H1 (cell line): ENCODE data around the gene ZSCAN5A. TPM values are rescaled to one million over a fixed set of nuclear protein-coding genes. Genes with fewer than 3 reads are reported as not detected.

ENCODE experiments used
- CTCF ChIA-PET: fragments of 300-600 bp; sonication (Branson Sonifier 250); formaldehyde crosslinking; loops from one replicate; lab custom pipeline; 2021; ENCODE audit not compliant: partially characterized antibody; lab: Charles Lee
- POLR2A ChIA-PET: fragments of 300-600 bp; sonication (Branson Sonifier 250); formaldehyde crosslinking; loops from one replicate; lab custom pipeline; 2021; ENCODE audit warnings: inconsistent platforms; ENCODE audit not compliant: partially characterized antibody; lab: Charles Lee
- DNase-seq, 2 experiments: peaks; one replicate each; pipeline versions ENCODE4 v3.0.0 to v3.0.0-alpha.2; 2010 to 2022; ENCODE audit warnings: low spot score in 2 of 2, low read depth in 1 of 2, mixed read lengths in 1 of 2
- FAIRE-seq: peaks from 2 replicates; lab custom pipeline; 2011; peaks lifted over from hg19 to GRCh38; lab: Jason Lieb, UNC
- H2AFZ ChIP-seq: 2 replicates; pipeline ENCODE4 v1.8.1; 2012; ENCODE audit warnings: low read length, inconsistent platforms
- H2AK5ac ChIP-seq: 2 replicates; pipeline ENCODE4 v1.6.1; 2013; ENCODE audit warnings: low read depth, low read length
- H2BK120ac ChIP-seq: replicated peaks from 2 replicates; pipeline ENCODE3; 2013; ENCODE audit warnings: low read depth, low read length, inconsistent platforms
- H2BK12ac ChIP-seq: 2 replicates; pipeline ENCODE4 v1.6.1; 2013; ENCODE audit warnings: low read depth, low read length
- H2BK15ac ChIP-seq: 2 replicates; pipeline ENCODE4 v1.6.1; 2013; ENCODE audit warnings: low read length
- H2BK20ac ChIP-seq: 2 replicates; pipeline ENCODE4 v1.6.1; 2013; ENCODE audit warnings: low read length
- H2BK5ac ChIP-seq: 2 replicates; pipeline ENCODE4 v1.6.1; 2013; ENCODE audit warnings: low read depth, low read length
- H3K14ac ChIP-seq: 2 replicates; pipeline ENCODE4 v1.6.1; 2013; ENCODE audit warnings: inconsistent platforms; ENCODE audit not compliant: insufficient read length
- H3K18ac ChIP-seq: 2 replicates; pipeline ENCODE4 v1.6.1; 2013; ENCODE audit warnings: low read length; ENCODE audit errors: extremely low read depth
- H3K23ac ChIP-seq: 2 replicates; pipeline ENCODE4 v1.6.1; 2013; ENCODE audit warnings: inconsistent platforms; ENCODE audit not compliant: insufficient read length
- H3K23me2 ChIP-seq: 2 replicates; pipeline ENCODE4 v1.6.1; 2013; ENCODE audit warnings: low read depth, low read length
- H3K27ac ChIP-seq: 2 replicates; pipeline ENCODE4 v1.6.1; 2011; ENCODE audit warnings: low read depth, low read length, inconsistent platforms
- H3K27me3 ChIP-seq, 4 experiments: replicated peaks in 1 of 4; 1 replicate in 1 of 4; 2 replicates in 3 of 4; pipeline versions ENCODE4 v1.6.1 to v1.8.1; 2011 to 2013; ENCODE audit warnings: low read length in 3 of 4, mild to moderate bottlenecking in 3 of 4, inconsistent platforms in 2 of 4, mixed read lengths in 2 of 4, moderate library complexity in 1 of 4; ENCODE audit not compliant: control insufficient read depth in 3 of 4, insufficient read depth in 3 of 4; ENCODE audit errors: extremely low read depth in 1 of 4
- H3K36me3 ChIP-seq, 4 experiments: 2 replicates each; pipeline versions ENCODE4 v1.6.1 to v1.8.1; 2011 to 2013; ENCODE audit warnings: mild to moderate bottlenecking in 4 of 4, low read length in 3 of 4, moderate library complexity in 2 of 4, control low read depth in 1 of 4, inconsistent platforms in 1 of 4; ENCODE audit not compliant: insufficient read depth in 4 of 4, control insufficient read depth in 2 of 4
- H3K4ac ChIP-seq: replicated peaks from 2 replicates; pipeline ENCODE3; 2013; ENCODE audit warnings: low read length, low read depth, mixed read lengths, inconsistent platforms; ENCODE audit not compliant: insufficient read length
- H3K4me1 ChIP-seq, 4 experiments: replicated peaks in 1 of 4; 1 replicate in 1 of 4; 2 replicates in 3 of 4; pipeline versions ENCODE4 v1.6.1 to v1.8.1; 2011 to 2013; ENCODE audit warnings: low read length in 3 of 4, inconsistent platforms in 2 of 4, mixed read lengths in 1 of 4; ENCODE audit not compliant: insufficient read depth in 4 of 4, control insufficient read depth in 3 of 4
- H3K4me2 ChIP-seq, 2 experiments: 2 replicates each; pipeline versions ENCODE4 v1.6.1 to v1.8.1; 2011 to 2013; ENCODE audit warnings: low read depth in 2 of 2, low read length in 2 of 2, control low read depth in 1 of 2, inconsistent platforms in 1 of 2, mild to moderate bottlenecking in 1 of 2; ENCODE audit not compliant: insufficient read depth in 1 of 2
- H3K4me3 ChIP-seq, 4 experiments: fragments of 200-600, 300-600 bp in 1 of 4; sonication (generic), shearing (Covaris generic), sonication (Bioruptor Twin) in 1 of 4; 2 replicates each; pipeline versions ENCODE4 v1.5.1 to v1.8.1; 2011 to 2016; ENCODE audit warnings: low read length in 4 of 4, low read depth in 3 of 4, control low read depth in 2 of 4, inconsistent platforms in 2 of 4, mild to moderate bottlenecking in 2 of 4, mixed read lengths in 1 of 4, moderate library complexity in 1 of 4; ENCODE audit not compliant: insufficient read depth in 2 of 4; ENCODE audit errors: extremely low read depth in 1 of 4
- H3K56ac ChIP-seq: replicated peaks from 2 replicates; pipeline ENCODE3; 2013; ENCODE audit warnings: low read depth, mild to moderate bottlenecking, mixed read lengths, low read length, inconsistent platforms; ENCODE audit not compliant: insufficient read length
- H3K79me1 ChIP-seq: 2 replicates; pipeline ENCODE4 v1.6.1; 2013; ENCODE audit warnings: low read depth, low read length, control low read depth
- H3K79me2 ChIP-seq, 2 experiments: 2 replicates each; pipeline versions ENCODE4 v1.6.1 to v1.8.1; 2012 to 2013; ENCODE audit warnings: low read length in 2 of 2, mild to moderate bottlenecking in 2 of 2, inconsistent platforms in 1 of 2; ENCODE audit not compliant: insufficient read depth in 2 of 2, control insufficient read depth in 1 of 2
- H3K9ac ChIP-seq, 4 experiments: replicated peaks in 1 of 4; 1 replicate in 1 of 4; 2 replicates in 3 of 4; pipeline versions ENCODE4 v1.6.1 to v1.8.1; 2011 to 2013; ENCODE audit warnings: low read depth in 3 of 4, low read length in 3 of 4, control low read depth in 2 of 4, mild to moderate bottlenecking in 2 of 4, moderate library complexity in 2 of 4, inconsistent platforms in 1 of 4; ENCODE audit errors: extremely low read depth in 1 of 4
- H3K9me3 ChIP-seq, 2 experiments: 2 replicates each; pipeline versions ENCODE4 v1.6.1 to v1.8.1; 2012 to 2013; ENCODE audit warnings: mild to moderate bottlenecking in 2 of 2, moderate library complexity in 2 of 2, control low read depth in 1 of 2, inconsistent platforms in 1 of 2, low read depth in 1 of 2, low read length in 1 of 2, mixed read lengths in 1 of 2; ENCODE audit not compliant: insufficient read depth in 2 of 2
- H4K20me1 ChIP-seq, 2 experiments: replicated peaks in 1 of 2; 2 replicates each; pipeline versions ENCODE3 to v1.8.1; 2011 to 2013; ENCODE audit warnings: inconsistent platforms in 2 of 2, low read length in 2 of 2, mild to moderate bottlenecking in 1 of 2; ENCODE audit not compliant: insufficient read depth in 2 of 2, control insufficient read depth in 1 of 2
- H4K5ac ChIP-seq: 2 replicates; pipeline ENCODE4 v1.6.1; 2013; ENCODE audit warnings: low read length, low read depth, mixed read lengths, inconsistent platforms; ENCODE audit not compliant: insufficient read length
- H4K8ac ChIP-seq: 2 replicates; pipeline ENCODE4 v1.8.0; 2013; ENCODE audit warnings: mild to moderate bottlenecking, moderate library complexity, low read length, inconsistent platforms; ENCODE audit not compliant: insufficient read depth; ENCODE audit errors: extremely low read depth
- H4K91ac ChIP-seq: replicated peaks from 2 replicates; pipeline ENCODE3; 2013; ENCODE audit warnings: low read length, mixed read lengths, inconsistent platforms; ENCODE audit not compliant: insufficient read length
- ASH2L ChIP-seq: fragments of 200-600, 300-600 bp; sonication (generic); IDR thresholded peaks from one replicate; pipeline ENCODE4 v1.7.1; 2017; ENCODE audit warnings: low read length
- BCL11A ChIP-seq, 2 experiments: IDR thresholded peaks; one replicate each; pipeline ENCODE4 v1.6.1; 2011; ENCODE audit warnings: low read depth in 2 of 2, low read length in 2 of 2, mild to moderate bottlenecking in 2 of 2
- CBX8 ChIP-seq: fragments of 300-800, 300-1000 bp; sonication (generic); IDR thresholded peaks from 2 replicates; pipeline ENCODE4 v1.7.1; 2016; ENCODE audit warnings: low read depth, low read length, borderline replicate concordance
- GABPA ChIP-seq: IDR thresholded peaks from 2 replicates; pipeline ENCODE4 v1.6.1; 2011; ENCODE audit warnings: mild to moderate bottlenecking, low read length, moderate library complexity, borderline replicate concordance; ENCODE audit not compliant: insufficient read depth
- KDM1A ChIP-seq: fragments of 200-600, 300-600 bp; sonication (generic); IDR thresholded peaks from 2 replicates; pipeline ENCODE4 v1.7.1; 2016; ENCODE audit warnings: mild to moderate bottlenecking, low read length, borderline replicate concordance
- KDM5A ChIP-seq: fragments of 200-600 bp; IDR thresholded peaks from 2 replicates; pipeline ENCODE4 v1.7.1; 2012; ENCODE audit warnings: mild to moderate bottlenecking, low read length, inconsistent platforms, mixed read lengths
- RXRA ChIP-seq: IDR thresholded peaks from 2 replicates; pipeline ENCODE4 v1.6.1; 2011; ENCODE audit warnings: low read depth, mild to moderate bottlenecking, low read length, moderate library complexity; ENCODE audit not compliant: insufficient read depth
- TCF12 ChIP-seq: IDR thresholded peaks from 2 replicates; pipeline ENCODE4 v1.6.1; 2011; ENCODE audit warnings: low read depth, mild to moderate bottlenecking, low read length
- WGBS, 2 experiments: shearing (Covaris generic) in 1 of 2; methylation state at CpG; one replicate each; pipeline versions ENCODE4 v1.1.6 to v1.1.7; 2013 to 2015; ENCODE audit warnings: low lambda C conversion rate in 2 of 2, mixed read lengths in 2 of 2, inconsistent platforms in 1 of 2, low coverage in 1 of 2, missing lambda C conversion rate in 1 of 2; ENCODE audit not compliant: insufficient replicate concordance in 2 of 2, insufficient coverage in 1 of 2, insufficient read length in 1 of 2; ENCODE audit errors: extremely low coverage in 1 of 2, missing lambda C conversion rate in 1 of 2; 5-methylcytosine and 5-hydroxymethylcytosine counted together
- polyA plus RNA-seq, 7 experiments: library from polyadenylated mRNA; depleted of rRNA in 3 of 7; stranded (reverse) in 5 of 7; unstranded in 2 of 7; fragments of >200 nt in 5 of 7; fragments of 200-250 nt in 2 of 7; gene quantifications; 1 replicate in 5 of 7; 2 replicates in 1 of 7; 4 replicates in 1 of 7; pipeline versions ENCODE4 v1.2.1 to v1.2.3, GENCODE V29; 2011 to 2013; ENCODE audit warnings: missing spikeins in 2 of 7, mixed read lengths in 2 of 7
- total RNA-seq: library from RNA; stranded (reverse); fragmentation: NEBNext Ultra II Directional; extraction: Animal tissue kit (Norgen Biotek cat#: 25700); gene quantifications from 2 replicates; pipeline ENCODE4 v1.2.1, GENCODE V29; 2021

ZSCAN5A gene
- total and polyA plus RNA-seq, 2 of the 8 experiments (the other 6 are each of a cell fraction or from before 2014, with no cell fraction given): 8.6 to 11.0 TPM

- no peak overlapping the region for H2AK5ac ChIP-seq
- H2BK5ac ChIP-seq: no peak overlapping the region
- no peaks in the 10 kb centered on the region for H3K9me3 ChIP-seq
- no peak overlapping the region for H3K14ac ChIP-seq
- FAIRE-seq: no peak
- no peak overlapping the region for H4K91ac ChIP-seq
- no peak for TF ChIP-seq CBX8
- TF ChIP-seq BCL11A (IDR thresholded peaks at IDR 0.05; ENCODE audit: low read depth in 2 of 2, low read length in 2 of 2): no peak
- TF ChIP-seq ASH2L: no peak
- no peak for TF ChIP-seq TCF12
- no peak for TF ChIP-seq KDM5A
- TF ChIP-seq GABPA: no peak
- TF ChIP-seq RXRA: no peak
- TF ChIP-seq KDM1A: peak; percentile 48; the same call in 1 of the 2 replicates
- H3K9ac ChIP-seq: no peak overlapping the region
- no peak overlapping the region for H3K4me2 ChIP-seq
- no peaks in the 10 kb centered on the region for H3K23me2 ChIP-seq
- no peak for DNase-seq
- no peak overlapping the region for H3K4me3 ChIP-seq
- CTCF ChIA-PET: interaction anchor here (0.7 to 13.8 kb wide), 10 partner anchors 11 to 1908 kb away, joined by 3 to 137 read pairs (median 7); no protein-coding TSS in a partner anchor
- no peaks in the 10 kb centered on the region for H3K79me2 ChIP-seq
- no peak overlapping the region for H3K27ac ChIP-seq
- POLR2A ChIA-PET: interaction anchor here (0.6 to 1.7 kb wide), 2 partner anchors 17 to 95 kb away, joined by 3 read pairs; no protein-coding TSS in a partner anchor
- H2AFZ ChIP-seq: no peak overlapping the region
- H3K56ac ChIP-seq: no peak overlapping the region
- peaks cover 0 to 3% (median 0%) of the 10 kb centered on the region in 4 experiments; a peak in 1 of 7 replicates for H3K4me1 ChIP-seq
- H3K18ac ChIP-seq: no peak overlapping the region
- H3K36me3 ChIP-seq: no peaks in the 10 kb centered on the region
- 85% methylated on average over 11 of the region's 11 CpGs; no CpG with 5 or more reads in 1 of the 2 experiments for WGBS, 2 experiments
- no peak overlapping the region for H2BK12ac ChIP-seq
- no peak overlapping the region for H3K4ac ChIP-seq
- no peak overlapping the region for H3K23ac ChIP-seq
- H4K8ac ChIP-seq: no peak overlapping the region
- H2BK120ac ChIP-seq: no peak overlapping the region
- no peak overlapping the region for H4K5ac ChIP-seq
- H3K79me1 ChIP-seq: no peaks in the 10 kb centered on the region
- no peak overlapping the region for H2BK15ac ChIP-seq
- H2BK20ac ChIP-seq: no peak overlapping the region
- H4K20me1 ChIP-seq: no peaks in the 10 kb centered on the region
- H3K27me3 ChIP-seq: no peaks in the 10 kb centered on the region; a peak in 1 of 7 replicates
Observed at GRCh38 chr19:56177564-56178243, 136.9 kb downstream of the ZSCAN5A start.
